HEK293T (cell line): ENCODE measurements around the gene NUDT12.

Experiments used
- BHLHE40 ChIP-seq: fragments of 450-650 bp; IDR thresholded peaks from 2 replicates; pipeline ENCODE4 v1.6.1; 2016; ENCODE audit warnings: mild to moderate bottlenecking, moderate library complexity, borderline replicate concordance
- ELF4 ChIP-seq: fragments of 450-650 bp; IDR thresholded peaks from 2 replicates; pipeline ENCODE4 v1.6.1; 2017; ENCODE audit warnings: antibody characterized with exemption
- FOXA1 ChIP-seq: fragments of 450-650 bp; IDR thresholded peaks from 2 replicates; pipeline ENCODE4 v1.6.1; 2016; ENCODE audit warnings: mild to moderate bottlenecking
- FOXM1 ChIP-seq: fragments of 450-650 bp; IDR thresholded peaks from 2 replicates; pipeline ENCODE4 v1.6.1; 2017; ENCODE audit warnings: mild to moderate bottlenecking, borderline replicate concordance
- HDGF ChIP-seq: fragments of 450-650 bp; IDR thresholded peaks from 2 replicates; pipeline ENCODE4 v1.6.1; 2017; ENCODE audit warnings: antibody characterized with exemption, borderline replicate concordance
- L3MBTL2 ChIP-seq: fragments of 450-650 bp; conservative IDR thresholded peaks from 2 replicates; pipeline ENCODE4 v1.6.1; 2016; ENCODE audit warnings: mild to moderate bottlenecking
- LEF1 ChIP-seq: fragments of 450-650 bp; IDR thresholded peaks from 2 replicates; pipeline ENCODE4 v1.6.1; 2017; ENCODE audit warnings: mild to moderate bottlenecking, borderline replicate concordance
- NFRKB ChIP-seq: fragments of 450-650 bp; IDR thresholded peaks from 2 replicates; pipeline ENCODE4 v1.6.1; 2016; ENCODE audit warnings: mild to moderate bottlenecking, moderate library complexity
- PKNOX1 ChIP-seq: fragments of 450-650 bp; IDR thresholded peaks from 2 replicates; pipeline ENCODE4 v1.6.1; 2016
- SP1 ChIP-seq: fragments of 450-650 bp; IDR thresholded peaks from 2 replicates; pipeline ENCODE4 v1.6.1; 2017
- SUZ12 ChIP-seq: fragments of 450-650 bp; IDR thresholded peaks from 2 replicates; pipeline ENCODE4 v1.6.1; 2016; ENCODE audit warnings: mild to moderate bottlenecking
- ZNF384 ChIP-seq: fragments of 450-650 bp; IDR thresholded peaks from 2 replicates; pipeline ENCODE4 v1.6.1; 2016

- no peak for TF ChIP-seq NFRKB
- no peak for TF ChIP-seq HDGF
- TF ChIP-seq SP1, result no peak
- no peak for TF ChIP-seq FOXA1
- no peak for TF ChIP-seq LEF1
- no peak for TF ChIP-seq ELF4
- TF ChIP-seq ZNF384, result no peak
- no peak for TF ChIP-seq FOXM1
- TF ChIP-seq BHLHE40, result no peak
- TF ChIP-seq SUZ12, result no peak
- TF ChIP-seq L3MBTL2, result no peak
- no peak for TF ChIP-seq PKNOX1
Measured at GRCh38 chr5:103590221-103590620, 27.6 kb upstream of the NUDT12 start.
